IMR-90 (cell line): Measurements from ENCODE around the gene MKS1. TPM values are rescaled to one million over a fixed set of nuclear protein-coding genes. Genes with fewer than 3 reads are reported as not detected.

ENCODE experiments used
- ATAC-seq: fragments of 200-7000 bp; cut with Tn5 transposase; 2 replicates; pipeline ENCODE4 v1.9.1; 2020; ENCODE audit warnings: low read depth, mild to moderate bottlenecking, moderate library complexity
- BruUV-seq: library from RNA; stranded (reverse); fragments of 400-500 nt; replicated peaks from 2 replicates; lab custom pipeline; 2021; lab: Mats Ljungman, UMichigan
- CTCF ChIA-PET: fragments of 300-600 bp; formaldehyde crosslinking; extraction: SDS; loops from one replicate; lab custom pipeline; 2021; ENCODE audit warnings: antibody characterized with exemption; lab: Yijun Ruan, JAX
- POLR2A ChIA-PET: fragments of 300-600 bp; sonication (Branson Sonifier 250); formaldehyde crosslinking; loops from one replicate; lab custom pipeline; 2022; ENCODE audit warnings: antibody characterized with exemption; ENCODE audit not compliant: unreplicated experiment; lab: Charles Lee
- DNase-seq: peaks from one replicate; pipeline ENCODE4 v3.0.0; 2013
- H2AFZ ChIP-seq: replicated peaks from 2 replicates; pipeline ENCODE3; 2013; ENCODE audit warnings: low read length, mild to moderate bottlenecking; ENCODE audit not compliant: poor library complexity
- H2AK5ac ChIP-seq: 2 replicates; pipeline ENCODE4 v1.6.1; 2013; ENCODE audit warnings: low read depth, low read length, inconsistent platforms
- H2AK9ac ChIP-seq: replicated peaks from 2 replicates; pipeline ENCODE3; 2013; ENCODE audit warnings: mild to moderate bottlenecking, low read depth, low read length, moderate library complexity; ENCODE audit not compliant: poor library complexity
- H2BK120ac ChIP-seq: 2 replicates; pipeline ENCODE4 v1.6.1; 2013; ENCODE audit warnings: low read depth, low read length, inconsistent platforms
- H2BK15ac ChIP-seq: 3 replicates; pipeline ENCODE4 v1.6.1; 2013; ENCODE audit warnings: low read depth, low read length, inconsistent platforms
- H2BK20ac ChIP-seq: 2 replicates; pipeline ENCODE4 v1.6.1; 2013; ENCODE audit warnings: low read depth, mild to moderate bottlenecking, inconsistent platforms, low read length, moderate library complexity
- H2BK5ac ChIP-seq: 2 replicates; pipeline ENCODE4 v1.6.1; 2013; ENCODE audit warnings: mild to moderate bottlenecking, low read depth, low read length, inconsistent platforms; ENCODE audit not compliant: poor library complexity, severe bottlenecking
- H3K14ac ChIP-seq: replicated peaks from 2 replicates; pipeline ENCODE4 v1.6.1; 2013; ENCODE audit warnings: low read depth, low read length, inconsistent platforms
- H3K18ac ChIP-seq: 2 replicates; pipeline ENCODE4 v1.6.1; 2013; ENCODE audit warnings: low read depth, low read length, control low read depth
- H3K23ac ChIP-seq: 2 replicates; pipeline ENCODE4 v1.6.1; 2013; ENCODE audit warnings: low read depth, low read length, inconsistent platforms
- H3K27ac ChIP-seq: 2 replicates; pipeline ENCODE4 v1.5.1; 2013; ENCODE audit warnings: mild to moderate bottlenecking, control low read depth, low read length; ENCODE audit not compliant: insufficient read depth
- H3K27me3 ChIP-seq: 2 replicates; pipeline ENCODE4 v1.6.1; 2013; ENCODE audit warnings: low read length; ENCODE audit not compliant: control insufficient read depth, insufficient read depth
- H3K36me3 ChIP-seq: 2 replicates; pipeline ENCODE4 v1.6.1; 2013; ENCODE audit warnings: low read length, mixed read lengths; ENCODE audit not compliant: control insufficient read depth, insufficient read depth
- H3K4ac ChIP-seq: 2 replicates; pipeline ENCODE4 v1.6.1; 2013; ENCODE audit warnings: low read depth, low read length, inconsistent platforms
- H3K4me1 ChIP-seq: 2 replicates; pipeline ENCODE4 v1.6.1; 2013; ENCODE audit warnings: low read length, mixed read lengths; ENCODE audit not compliant: control insufficient read depth, insufficient read depth
- H3K4me2 ChIP-seq: 2 replicates; pipeline ENCODE4 v1.6.1; 2013; ENCODE audit warnings: low read depth, mild to moderate bottlenecking, control low read depth, low read length, moderate library complexity
- H3K4me3 ChIP-seq: 2 replicates; pipeline ENCODE4 v1.5.1; 2013; ENCODE audit warnings: low read depth, mild to moderate bottlenecking, control low read depth, low read length, moderate library complexity; ENCODE audit not compliant: insufficient read depth
- H3K56ac ChIP-seq: 2 replicates; pipeline ENCODE4 v1.6.1; 2013; ENCODE audit warnings: low read length, inconsistent platforms; ENCODE audit not compliant: insufficient read depth; ENCODE audit errors: extremely low read depth
- H3K79me1 ChIP-seq, 2 experiments: 2 replicates each; pipeline ENCODE4 v1.6.1; 2013; ENCODE audit warnings: low read length in 2 of 2, inconsistent platforms in 1 of 2, low read depth in 1 of 2
- H3K9ac ChIP-seq: 2 replicates; pipeline ENCODE4 v1.6.1; 2013; ENCODE audit warnings: low read depth, low read length, control low read depth
- H3K9me1 ChIP-seq: 2 replicates; pipeline ENCODE4 v1.6.1; 2013; ENCODE audit warnings: low read length, inconsistent platforms; ENCODE audit not compliant: insufficient read depth
- H3K9me3 ChIP-seq: 2 replicates; pipeline ENCODE4 v1.6.1; 2013; ENCODE audit warnings: low read length; ENCODE audit not compliant: control insufficient read depth, insufficient read depth
- H4K20me1 ChIP-seq: 2 replicates; pipeline ENCODE4 v1.6.1; 2013; ENCODE audit warnings: low read length, inconsistent platforms; ENCODE audit not compliant: insufficient read depth
- H4K5ac ChIP-seq: 2 replicates; pipeline ENCODE4 v1.6.1; 2013; ENCODE audit warnings: mild to moderate bottlenecking, low read depth, low read length, control low read depth
- H4K8ac ChIP-seq, 2 experiments: 2 replicates each; pipeline ENCODE4 v1.6.1; 2013; ENCODE audit warnings: low read depth in 2 of 2, low read length in 2 of 2, control low read depth in 1 of 2, inconsistent platforms in 1 of 2
- H4K91ac ChIP-seq: 2 replicates; pipeline ENCODE4 v1.6.1; 2013; ENCODE audit warnings: low read depth, low read length, inconsistent platforms; ENCODE audit not compliant: insufficient read depth
- RFX5 ChIP-seq: IDR thresholded peaks from 2 replicates; pipeline ENCODE4 v1.8.0; 2012; ENCODE audit warnings: low read depth, mild to moderate bottlenecking, low read length, moderate library complexity
- SMC3 ChIP-seq: fragments of 150-350 bp; IDR thresholded peaks from 2 replicates; pipeline ENCODE4 v1.6.1; 2016; ENCODE audit warnings: low read depth, mild to moderate bottlenecking, antibody characterized with exemption, low read length, moderate library complexity
- WGBS, 2 experiments: methylation state at CpG; one replicate each; pipeline versions ENCODE4 v1.1.5 to v1.1.7; 2013; ENCODE audit warnings: missing lambda C conversion rate in 2 of 2; ENCODE audit not compliant: insufficient read length in 1 of 2; ENCODE audit errors: extremely low coverage in 2 of 2; 5-methylcytosine and 5-hydroxymethylcytosine counted together
- dilution Hi-C: fragments of 300-500 bp; cut with HindIII; formaldehyde crosslinking; loops from one replicate; pipeline ENCODE4 v1.14.3; 2018; ENCODE audit warnings: low sequenced_read_pairs; ENCODE audit not compliant: unreplicated experiment
- in situ Hi-C: fragments of 300-500 bp; cut with MboI; formaldehyde crosslinking; loops from 3 replicates; pipeline ENCODE4 v1.14.3; 2019; ENCODE audit warnings: low sequenced_read_pairs, inconsistent platforms, mixed read lengths
- intact Hi-C: fragments of 100-400 bp; cut with micrococcal nuclease; formaldehyde crosslinking; loops from 2 replicates; pipeline ENCODE4 v1.10.0; 2022
- polyA plus RNA-seq, 3 experiments: library from polyadenylated mRNA; depleted of rRNA; stranded (reverse); fragments of >200 nt; gene quantifications; 2 replicates each; pipeline ENCODE4 v1.2.3, GENCODE V29; 2012; ENCODE audit warnings: low replicate concordance in 1 of 3
- total RNA-seq: library from RNA; depleted of rRNA; stranded (reverse); fragments of >200 nt; gene quantifications from 2 replicates; pipeline ENCODE4 v1.2.3, GENCODE V29; 2012

MKS1 gene
- total and polyA plus RNA-seq, 2 of the 4 experiments (the other 2 are of a cell fraction): 11.5 to 13.2 TPM

DNA sequence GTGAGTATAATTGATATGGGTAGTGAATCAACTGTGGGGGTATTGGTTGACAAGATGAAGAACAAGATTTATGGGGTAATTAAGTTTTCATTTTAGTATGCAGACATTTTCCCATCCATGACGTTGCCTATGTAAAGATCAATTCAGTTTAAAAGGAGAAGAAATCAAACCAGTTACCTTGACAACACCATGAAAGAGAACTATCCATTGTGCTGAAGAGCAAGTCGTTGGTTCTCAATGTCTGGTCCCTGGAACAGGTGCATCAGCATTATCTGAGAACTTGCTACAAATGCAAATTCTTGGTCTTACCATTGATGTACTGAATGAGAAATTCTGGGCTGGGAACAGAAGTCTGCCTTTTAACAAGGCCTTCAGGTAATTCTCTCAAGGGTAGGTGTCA, 53.1 kb downstream of the MKS1 start:
- intact Hi-C loops: no loop called here
- Histone ChIP-seq H3K27me3 (peaks cover 2% of the 10 kb centered on the region; the same call in 1 of the 2 replicates), H3K4ac (no peak overlapping the region)

More for the DNA sequence above, 53.1 kb downstream of the MKS1 start:
- H2BK120ac ChIP-seq: no peak overlapping the region
- WGBS, 2 experiments: no CpG with 5 or more reads among the region's 2 CpGs
- no peak overlapping the region for H3K4me2 ChIP-seq
- no peaks in the 10 kb centered on the region for H3K4me1 ChIP-seq
- no peak overlapping the region for H3K23ac ChIP-seq
- BruUV-seq: no TSS peak
- ATAC-seq (no peak), DNase-seq (no peak)
- no peaks in the 10 kb centered on the region for H3K9me3 ChIP-seq
- dilution Hi-C loops: no loop called here
- no peaks in the 10 kb centered on the region for H3K9me1 ChIP-seq
- TF ChIP-seq SMC3 (no peak), RFX5 (no peak)
- no peak overlapping the region for H2AK9ac ChIP-seq
- in situ Hi-C loops: no loop called here
- H3K18ac ChIP-seq: no peak overlapping the region
- no peaks in the 10 kb centered on the region for H3K79me1 ChIP-seq
- H3K9ac ChIP-seq: no peak overlapping the region
- no peak overlapping the region for H3K4me3 ChIP-seq
- no peak overlapping the region for H3K56ac ChIP-seq
- no peak overlapping the region for H2AK5ac ChIP-seq
- H4K91ac ChIP-seq: no peak overlapping the region
- no peaks in the 10 kb centered on the region for H4K20me1 ChIP-seq
- H2BK15ac ChIP-seq: no peak overlapping the region
- H2BK20ac ChIP-seq: no peak overlapping the region
- no peak overlapping the region for H3K14ac ChIP-seq
- H4K8ac ChIP-seq: no peak overlapping the region
- H3K36me3 ChIP-seq: no peaks in the 10 kb centered on the region
- no peak overlapping the region for H4K5ac ChIP-seq
- ChIA-PET POLR2A (no interaction called here), CTCF (no interaction called here)
- H2AFZ ChIP-seq: no peak overlapping the region
- no peak overlapping the region for H3K27ac ChIP-seq
- H2BK5ac ChIP-seq: no peak overlapping the region
